Common myeloid progenitor, CD34-positive (primary cell): ENCODE data around the gene DLG4.

Source experiments
- CTCF ChIA-PET: fragments of 350-600 bp; sonication (Branson Sonifier 250); formaldehyde crosslinking; loops from one replicate; lab custom pipeline; 2021; ENCODE audit warnings: antibody characterized with exemption; lab: Charles Lee
- POLR2A ChIA-PET: fragments of 350-600 bp; sonication (Branson Sonifier 250); formaldehyde crosslinking; loops from one replicate; lab custom pipeline; 2021; ENCODE audit warnings: antibody characterized with exemption; lab: Charles Lee
- DNase-seq, 3 donors: peaks; one replicate each; pipeline versions ENCODE4 v3.0.0 to v3.0.0-alpha.2; 2013
- H3K27ac ChIP-seq, 2 experiments: 1 replicate in 1 of 2; 2 replicates in 1 of 2; pipeline ENCODE4 v1.7.0; 2013; ENCODE audit warnings: inconsistent platforms in 2 of 2, low read length in 2 of 2, mild to moderate bottlenecking in 2 of 2, low read depth in 1 of 2, moderate library complexity in 1 of 2; ENCODE audit not compliant: severe bottlenecking in 2 of 2, insufficient read depth in 1 of 2, poor library complexity in 1 of 2
- H3K27me3 ChIP-seq, 5 experiments: replicated peaks in 2 of 5; 1 replicate in 3 of 5; 2 replicates in 2 of 5; pipeline versions ENCODE4 v1.6.1 to v1.7.0; 2013; ENCODE audit warnings: low read length in 4 of 5, mild to moderate bottlenecking in 2 of 5, moderate library complexity in 2 of 5, inconsistent platforms in 1 of 5; ENCODE audit not compliant: insufficient read depth in 5 of 5, control insufficient read depth in 4 of 5
- H3K36me3 ChIP-seq, 4 experiments: 1 replicate in 2 of 4; 2 replicates in 2 of 4; pipeline versions ENCODE4 v1.6.1 to v1.7.0; 2013; ENCODE audit warnings: low read length in 3 of 4, control low read depth in 1 of 4, mild to moderate bottlenecking in 1 of 4; ENCODE audit not compliant: control insufficient read depth in 4 of 4, insufficient read depth in 4 of 4
- H3K4me1 ChIP-seq, 4 experiments: 1 replicate in 3 of 4; 2 replicates in 1 of 4; pipeline versions ENCODE4 v1.6.1 to v1.7.1; 2013; ENCODE audit warnings: low read length in 3 of 4, mild to moderate bottlenecking in 3 of 4, control low read depth in 1 of 4, inconsistent platforms in 1 of 4, moderate library complexity in 1 of 4; ENCODE audit not compliant: control insufficient read depth in 4 of 4, insufficient read depth in 4 of 4; ENCODE audit errors: control extremely low read depth in 1 of 4
- H3K4me3 ChIP-seq, 7 experiments: 1 replicate in 4 of 7; 2 replicates in 3 of 7; pipeline versions ENCODE4 v1.5.1 to v1.7.0; 2013; ENCODE audit warnings: mild to moderate bottlenecking in 7 of 7, low read length in 6 of 7, moderate library complexity in 6 of 7, inconsistent platforms in 2 of 7, low read depth in 2 of 7, control low read depth in 1 of 7; ENCODE audit not compliant: insufficient read depth in 4 of 7, control insufficient read depth in 1 of 7; ENCODE audit errors: extremely low read depth in 1 of 7
- H3K9me3 ChIP-seq, 5 experiments: 1 replicate in 4 of 5; 2 replicates in 1 of 5; pipeline versions ENCODE4 v1.6.1 to v1.7.1; 2013; ENCODE audit warnings: low read length in 4 of 5, mild to moderate bottlenecking in 2 of 5, inconsistent platforms in 1 of 5, low read depth in 1 of 5, moderate library complexity in 1 of 5; ENCODE audit not compliant: control insufficient read depth in 4 of 5, insufficient read depth in 2 of 5; ENCODE audit errors: control extremely low read depth in 1 of 5
- WGBS: methylation state at CpG from one replicate; pipeline ENCODE4 v1.1.5; 2013; ENCODE audit not compliant: insufficient coverage; 5-methylcytosine and 5-hydroxymethylcytosine counted together

Gene DLG4

DNA sequence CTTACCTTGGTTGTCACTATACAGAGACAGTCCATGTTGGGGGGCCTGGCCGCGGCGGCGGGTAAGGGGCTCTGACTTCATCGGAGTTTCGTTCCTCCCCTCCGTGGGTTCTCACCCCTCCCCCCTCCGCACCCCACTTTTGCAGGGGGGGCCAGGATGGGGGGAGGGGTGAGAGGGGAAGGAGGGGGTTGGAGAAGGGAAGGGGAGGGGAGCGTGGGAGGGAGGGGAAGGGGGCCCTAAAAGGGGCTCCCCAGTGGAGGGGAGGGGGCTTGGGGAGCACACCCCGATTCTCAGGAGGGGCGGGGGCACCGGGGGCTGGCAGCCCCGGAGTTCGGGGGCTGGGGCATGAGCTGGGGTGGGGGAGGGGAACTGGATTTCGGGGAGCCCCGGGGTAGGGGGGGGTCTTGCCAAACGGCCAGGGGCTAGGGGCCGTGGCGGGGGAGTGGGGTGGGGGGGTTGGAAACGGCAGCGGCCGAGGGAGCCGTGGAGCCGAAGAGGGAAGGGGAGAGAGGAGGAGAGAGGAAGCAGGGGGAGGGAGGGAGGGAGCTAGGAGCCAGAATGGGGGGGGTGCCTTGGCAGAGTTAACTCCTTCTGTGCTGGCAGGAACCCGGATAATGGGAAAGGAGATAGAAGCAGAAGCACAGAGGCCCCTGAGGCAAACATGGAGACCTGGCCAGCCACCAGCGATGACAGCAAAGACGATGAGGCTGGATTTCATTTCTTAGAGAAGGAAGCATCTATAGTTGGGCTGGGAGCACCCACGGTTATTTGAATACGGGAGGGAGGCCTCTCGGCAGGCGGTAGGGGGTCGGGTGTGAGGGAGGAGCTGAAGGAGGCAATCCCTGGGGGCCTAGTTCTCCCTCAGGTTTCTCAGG lies 2.3 kb downstream of the DLG4 start:
- Histone ChIP-seq H3K9me3 (no peaks in the 10 kb centered on the region), H3K27ac (peak overlapping the region; percentile 58 to 71), H3K27me3 (no peaks in the 10 kb centered on the region), H3K4me1 (peaks cover 8 to 75% (median 68%) of the 10 kb centered on the region in 4 experiments), H3K36me3 (peaks cover 0 to 14% (median 12%) of the 10 kb centered on the region in 4 experiments), H3K4me3 (peak overlapping the region; percentile 28 to 81 (median 67))
- peak in 2 of 3 donors; percentile 79 for DNase-seq
- WGBS: 0% methylated on average over 8 of the region's 32 CpGs
- ChIA-PET POLR2A (no interaction called here), CTCF (interaction anchor here (5.3 kb wide), 1 partner anchor 16 kb away, joined by 75 read pairs; the partner anchor contains the start of gene DVL2)

DNA sequence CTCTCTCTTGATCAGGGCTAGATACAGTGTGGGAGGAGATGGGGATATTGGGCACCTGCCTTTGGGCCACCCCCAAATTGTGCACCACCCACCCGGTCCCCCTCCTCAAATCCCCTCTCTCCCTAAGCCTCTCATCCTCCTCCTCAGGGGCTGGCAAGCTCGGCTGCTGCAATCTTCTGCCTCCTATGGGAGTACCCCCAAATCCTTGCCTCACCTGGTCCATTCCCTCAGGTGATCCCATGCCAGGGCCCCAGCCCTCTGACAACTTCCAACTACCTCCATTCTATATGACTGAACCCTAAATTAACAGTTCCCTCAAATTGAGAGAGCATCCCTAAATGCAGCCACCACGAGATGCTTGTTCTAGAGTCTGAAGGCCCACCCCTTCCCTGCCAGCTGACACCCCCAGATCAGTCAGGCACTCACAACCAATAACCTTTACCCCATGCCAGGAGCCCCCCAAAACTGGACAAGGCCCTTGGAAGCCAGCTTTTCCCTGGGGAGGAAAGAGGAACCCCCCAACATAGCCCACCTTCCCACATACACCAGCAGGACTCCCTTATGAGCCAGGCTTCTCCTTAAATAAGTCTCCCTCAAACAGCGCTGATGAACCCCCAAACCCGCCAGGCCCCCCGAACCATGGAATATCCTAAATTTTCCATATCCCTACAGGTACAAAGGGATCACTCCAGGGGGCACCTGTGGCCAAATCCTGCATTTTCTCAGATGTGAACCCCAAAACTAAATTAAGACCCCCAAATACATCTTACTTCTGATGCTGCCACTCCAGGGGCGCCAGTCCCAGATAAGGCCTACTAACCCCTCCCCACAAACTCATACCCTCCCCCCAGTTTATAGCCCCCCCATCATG lies 3.2 kb downstream of the DLG4 start:
- H3K9me3 ChIP-seq: no peaks in the 10 kb centered on the region
- no peak for DNase-seq
- H3K4me1 ChIP-seq: peaks cover 8 to 77% (median 67%) of the 10 kb centered on the region in 4 experiments
- POLR2A ChIA-PET: interaction anchor here (1.0 kb wide), 1 partner anchor 22 kb away, joined by 3 read pairs; no protein-coding TSS in a partner anchor
- WGBS: 19% methylated on average over 7 of the region's 7 CpGs
- H3K27ac ChIP-seq: peak overlapping the region in 1 of 2 experiments; percentile 61
- H3K36me3 ChIP-seq: peaks cover 0 to 5% (median 4%) of the 10 kb centered on the region in 4 experiments
- peak overlapping the region in 6 of 7 experiments; percentile 37 to 81 (median 66) for H3K4me3 ChIP-seq
- no peaks in the 10 kb centered on the region for H3K27me3 ChIP-seq
- CTCF ChIA-PET: interaction anchor here (0.9 to 1.3 kb wide), 4 partner anchors 8 to 168 kb away, joined by 3 to 4 read pairs (median 3); no protein-coding TSS in a partner anchor

DNA sequence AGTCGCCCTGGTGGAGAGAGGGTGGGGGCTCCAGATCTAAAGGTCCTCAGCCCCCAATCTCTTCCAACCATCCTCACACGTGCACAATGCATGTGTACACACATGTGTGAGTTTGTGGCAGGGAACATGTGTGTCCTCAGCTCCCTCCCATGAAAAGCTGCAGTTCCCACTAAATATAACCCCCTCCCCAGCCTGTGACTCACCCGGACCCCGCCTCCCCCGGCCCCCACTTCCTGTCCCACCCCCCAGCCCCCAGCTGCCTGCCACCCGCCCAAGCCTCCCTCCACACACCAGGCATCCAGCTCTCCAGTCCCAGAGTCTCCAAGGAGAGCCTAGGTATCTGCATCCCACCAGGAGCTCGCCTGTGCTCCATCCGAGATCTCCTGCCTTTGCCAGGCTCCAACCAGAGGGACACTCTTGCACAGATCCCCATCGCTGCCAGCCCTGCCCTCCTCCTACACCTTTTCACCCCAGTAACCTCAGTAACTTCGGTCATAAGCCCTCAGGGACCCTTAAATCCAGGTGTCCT lies 3.9 kb downstream of the DLG4 start:
- POLR2A ChIA-PET: interaction anchor here (0.5 to 1.0 kb wide), 2 partner anchors 22 to 41 kb away, joined by 3 to 5 read pairs; no protein-coding TSS in a partner anchor
- no peaks in the 10 kb centered on the region for H3K27me3 ChIP-seq
- peak overlapping the region in 6 of 7 experiments; percentile 47 to 82 (median 70) for H3K4me3 ChIP-seq
- peak in 1 of 3 donors; percentile 60 for DNase-seq
- peaks cover 8 to 69% (median 60%) of the 10 kb centered on the region in 4 experiments for H3K4me1 ChIP-seq
- H3K27ac ChIP-seq: peak overlapping the region in 1 of 2 experiments; percentile 41
- H3K9me3 ChIP-seq: no peaks in the 10 kb centered on the region
- no peaks in the 10 kb centered on the region for H3K36me3 ChIP-seq
- WGBS: 36% methylated on average over 4 of the region's 10 CpGs
- CTCF ChIA-PET: interaction anchor here (0.9 to 2.7 kb wide), 6 partner anchors 9 to 170 kb away, joined by 3 to 17 read pairs (median 4); no protein-coding TSS in a partner anchor

DNA sequence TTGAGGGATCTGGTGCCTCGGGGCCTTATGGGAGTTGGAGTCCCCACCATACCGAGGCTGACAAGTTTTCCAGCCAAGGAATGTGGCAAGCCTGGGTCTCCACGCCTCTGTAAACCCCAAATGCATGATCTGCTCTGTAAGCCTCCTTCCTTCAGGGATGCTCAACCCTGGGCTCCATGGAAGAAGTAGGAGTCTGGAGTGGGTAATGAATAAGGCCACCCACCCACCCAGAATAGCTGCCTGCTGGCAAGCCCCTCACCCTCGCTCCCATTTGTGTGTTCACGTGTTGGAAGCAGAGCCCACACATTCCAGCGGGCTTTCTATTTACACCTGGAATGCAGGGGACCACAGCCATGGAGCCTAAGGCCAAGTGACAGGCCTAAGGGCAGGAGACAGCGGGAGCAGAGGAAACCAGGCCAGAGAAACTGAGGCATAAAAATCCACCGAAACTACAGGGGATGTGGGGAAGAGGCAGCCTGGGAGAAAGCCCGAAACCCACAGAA lies 4.4 kb downstream of the DLG4 start:
- Histone ChIP-seq H3K4me1 (peaks cover 8 to 64% (median 55%) of the 10 kb centered on the region in 4 experiments), H3K27me3 (no peaks in the 10 kb centered on the region), H3K4me3 (peak overlapping the region in 6 of 7 experiments; percentile 47 to 82 (median 68)), H3K36me3 (peaks cover 0 to 4% (median 0%) of the 10 kb centered on the region in 4 experiments), H3K9me3 (no peaks in the 10 kb centered on the region), H3K27ac (peak overlapping the region; percentile 87 to 94)
- DNase-seq: no peak
- CTCF ChIA-PET: interaction anchor here (1.0 to 2.7 kb wide), 8 partner anchors 9 to 169 kb away, joined by 3 to 17 read pairs (median 4); partner anchors contain the start of gene CTDNEP1
- 13% methylated on average over 6 of the region's 9 CpGs for WGBS
- POLR2A ChIA-PET: interaction anchor here (0.5 to 1.0 kb wide), 2 partner anchors 23 to 42 kb away, joined by 3 to 5 read pairs; no protein-coding TSS in a partner anchor

DNA sequence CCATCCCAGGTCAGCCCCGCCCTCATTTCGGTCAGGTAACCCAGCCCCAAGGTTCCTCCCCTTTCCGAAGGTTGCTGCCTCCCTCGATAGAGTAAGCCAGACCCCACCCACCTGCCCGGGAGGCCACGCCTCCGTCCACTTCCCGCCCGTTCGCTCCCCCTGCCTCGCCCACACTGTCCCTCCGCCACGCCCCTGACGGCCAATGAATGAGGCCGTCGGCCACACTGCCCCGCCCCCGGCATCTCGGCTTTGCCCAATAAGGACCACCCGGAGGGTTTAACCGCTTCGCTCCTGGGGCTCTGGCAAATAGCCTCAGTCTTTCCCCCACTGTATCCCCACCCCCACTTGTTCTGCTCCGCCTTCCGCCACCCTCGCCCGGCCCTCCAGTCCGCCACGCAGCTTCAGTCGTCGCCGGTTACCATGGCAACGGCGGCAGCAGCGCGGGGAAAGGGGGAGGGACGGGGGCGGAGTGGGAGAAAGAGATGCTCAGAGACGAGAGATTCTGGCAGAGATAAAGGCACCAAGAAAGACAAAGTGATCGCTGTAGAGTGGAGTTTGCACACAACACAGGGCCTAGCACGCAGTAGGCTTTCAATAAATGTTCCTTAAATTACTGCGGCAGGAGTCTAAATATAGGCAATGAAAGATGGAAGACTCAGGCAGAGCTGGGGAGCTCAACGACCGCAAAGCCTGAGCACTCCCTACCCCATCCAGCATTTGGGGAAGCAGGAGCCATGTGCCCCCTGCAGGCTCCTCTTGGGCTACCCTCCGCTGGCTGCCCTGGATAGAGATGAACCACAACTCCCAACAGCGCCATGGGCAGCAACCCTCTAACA lies 5.1 kb downstream of the DLG4 start:
- peaks cover 0 to 5% (median 0%) of the 10 kb centered on the region in 4 experiments for H3K36me3 ChIP-seq
- H3K27ac ChIP-seq: peak overlapping the region; percentile 87 to 94
- 0% methylated on average over 30 of the region's 45 CpGs for WGBS
- no peaks in the 10 kb centered on the region for H3K27me3 ChIP-seq
- ChIA-PET POLR2A (interaction anchor here (1.1 kb wide), 1 partner anchor 24 kb away, joined by 4 read pairs; no protein-coding TSS in a partner anchor), CTCF (interaction anchor here (0.6 to 2.7 kb wide), 11 partner anchors 16 to 169 kb away, joined by 3 to 17 read pairs (median 4); partner anchors contain the start of genes CTDNEP1, DVL2 and PHF23)
- no peaks in the 10 kb centered on the region for H3K9me3 ChIP-seq
- peaks cover 8 to 59% (median 52%) of the 10 kb centered on the region in 4 experiments for H3K4me1 ChIP-seq
- DNase-seq: peak; percentile 97 to 99 (median 99)
- peak overlapping the region; percentile 40 to 82 (median 67) for H3K4me3 ChIP-seq
